Thymus (tissue), 11 donors: ENCODE data around the gene CFAP43. TPM values are rescaled to one million over a fixed set of nuclear protein-coding genes. Genes with fewer than 3 reads are reported as not detected.

ENCODE experiments used
- DNase-seq, 9 donors: peaks; one replicate each; pipeline ENCODE4 v3.0.0-alpha.2; 2013; ENCODE audit warnings: low spot score in 9 of 9, low read depth in 6 of 9, missing footprints in 1 of 9
- H3K27ac ChIP-seq, 2 donors: one replicate each; pipeline ENCODE4 v1.5.1; 2013; ENCODE audit warnings: control low read depth in 1 of 2, low read depth in 1 of 2, low read length in 1 of 2, mild to moderate bottlenecking in 1 of 2, moderate library complexity in 1 of 2
- H3K27me3 ChIP-seq, 2 donors: one replicate each; pipeline ENCODE4 v1.5.1; 2013; ENCODE audit warnings: low read length in 1 of 2; ENCODE audit not compliant: control insufficient read depth in 2 of 2, insufficient read depth in 1 of 2
- H3K36me3 ChIP-seq, 2 donors: one replicate each; pipeline ENCODE4 v1.5.1; 2013; ENCODE audit warnings: low read length in 1 of 2, mild to moderate bottlenecking in 1 of 2, moderate library complexity in 1 of 2; ENCODE audit not compliant: control insufficient read depth in 2 of 2, insufficient read depth in 2 of 2
- H3K4me1 ChIP-seq, 2 donors: one replicate each; pipeline ENCODE4 v1.5.1; 2013; ENCODE audit warnings: low read length in 2 of 2; ENCODE audit not compliant: control insufficient read depth in 2 of 2, insufficient read depth in 2 of 2
- H3K4me3 ChIP-seq, 2 donors: one replicate each; pipeline ENCODE4 v1.5.1; 2013; ENCODE audit warnings: low read length in 2 of 2, control low read depth in 1 of 2, mild to moderate bottlenecking in 1 of 2
- H3K9me3 ChIP-seq, 2 donors: one replicate each; pipeline ENCODE4 v1.5.1; 2013; ENCODE audit warnings: low read length in 1 of 2, mild to moderate bottlenecking in 1 of 2; ENCODE audit not compliant: control insufficient read depth in 2 of 2, insufficient read depth in 1 of 2
- WGBS: extraction: QIAGEN DNeasy Blood & Tissue Kit; methylation state at CpG from one replicate; pipeline ENCODE4 v1.1.7; 2013; 5-methylcytosine and 5-hydroxymethylcytosine counted together
- polyA plus RNA-seq: library from polyadenylated mRNA; stranded (reverse); fragments of 200-250 nt; gene quantifications from one replicate; pipeline ENCODE4 v1.2.3, GENCODE V29; 2013
- total RNA-seq: library from RNA; stranded (reverse); fragments of 120-200 nt; gene quantifications from one replicate; pipeline ENCODE4 v1.2.4, GENCODE V29; 2013
- donor health status: healthy.

The CFAP43 gene
- total and polyA plus RNA-seq, 2 donors: 0.52 to 2.7 TPM

- 80% methylated on average over 1 of the region's 1 CpG for WGBS
- Histone ChIP-seq H3K9me3 (no peaks in the 10 kb centered on the region), H3K36me3 (no peaks in the 10 kb centered on the region)
These were observed 90.1 kb downstream of the CFAP43 start for GRCh38 chr10:104142081-104142480.

GRCh38 chr10:104139221-104139620 lies 92.9 kb downstream of the CFAP43 start:
- no peaks in the 10 kb centered on the region for H3K9me3 ChIP-seq
- WGBS: 74% methylated on average over 5 of the region's 5 CpGs
- no peaks in the 10 kb centered on the region for H3K27me3 ChIP-seq
- H3K4me1 ChIP-seq: no peaks in the 10 kb centered on the region
- H3K4me3 ChIP-seq: no peak overlapping the region
- no peak overlapping the region for H3K27ac ChIP-seq
- H3K36me3 ChIP-seq: no peaks in the 10 kb centered on the region
- DNase-seq: peak in 1 of 9 donors; percentile 8

More at GRCh38 chr10:104142081-104142480, 90.1 kb downstream of the CFAP43 start:
- Histone ChIP-seq H3K27me3 (no peaks in the 10 kb centered on the region), H3K27ac (no peak overlapping the region), H3K4me3 (no peak overlapping the region), H3K4me1 (no peaks in the 10 kb centered on the region)
- no peak for DNase-seq

- Histone ChIP-seq H3K4me3 (no peak overlapping the region), H3K36me3 (no peaks in the 10 kb centered on the region), H3K9me3 (no peaks in the 10 kb centered on the region), H3K4me1 (no peaks in the 10 kb centered on the region), H3K27ac (no peak overlapping the region), H3K27me3 (no peaks in the 10 kb centered on the region)
- no peak for DNase-seq
- 96% methylated on average over 6 of the region's 6 CpGs for WGBS
These were observed 94.0 kb downstream of the CFAP43 start for GRCh38 chr10:104138131-104138530.

- Histone ChIP-seq H3K27ac (no peak overlapping the region), H3K27me3 (no peaks in the 10 kb centered on the region), H3K36me3 (no peaks in the 10 kb centered on the region), H3K4me3 (no peak overlapping the region), H3K4me1 (no peaks in the 10 kb centered on the region), H3K9me3 (no peaks in the 10 kb centered on the region)
- WGBS: 74% methylated on average over 3 of the region's 3 CpGs
- no peak for DNase-seq
These were observed 102.1 kb downstream of the CFAP43 start for GRCh38 chr10:104130041-104130440.

- WGBS: 96% methylated on average over 2 of the region's 2 CpGs
- no peaks in the 10 kb centered on the region for H3K36me3 ChIP-seq
- H3K27ac ChIP-seq: no peak overlapping the region
- no peaks in the 10 kb centered on the region for H3K4me1 ChIP-seq
- H3K27me3 ChIP-seq: no peaks in the 10 kb centered on the region
- no peaks in the 10 kb centered on the region for H3K9me3 ChIP-seq
- DNase-seq: no peak
- H3K4me3 ChIP-seq: no peak overlapping the region
These were observed 104.0 kb downstream of the CFAP43 start for GRCh38 chr10:104128214-104128613.

GRCh38 chr10:104127411-104127810 lies 104.8 kb downstream of the CFAP43 start:
- 90% methylated on average over 2 of the region's 2 CpGs for WGBS
- DNase-seq: peak in 1 of 9 donors; percentile 13

GRCh38 chr10:104123397-104123796 lies 108.8 kb downstream of the CFAP43 start:
- Histone ChIP-seq H3K27me3 (no peaks in the 10 kb centered on the region), H3K27ac (peak overlapping the region in 1 of 2 donors; percentile 34), H3K4me3 (no peak overlapping the region), H3K9me3 (no peaks in the 10 kb centered on the region), H3K4me1 (peaks cover 4 to 9% of the 10 kb centered on the region in 2 donors), H3K36me3 (no peaks in the 10 kb centered on the region)
- WGBS: 74% methylated on average over 1 of the region's 1 CpG
- peak in 2 of 9 donors; percentile 9 to 38 for DNase-seq

More at GRCh38 chr10:104127411-104127810, 104.8 kb downstream of the CFAP43 start:
- Histone ChIP-seq H3K4me3 (no peak overlapping the region), H3K4me1 (peaks cover 0 to 4% of the 10 kb centered on the region in 2 donors), H3K9me3 (no peaks in the 10 kb centered on the region), H3K36me3 (no peaks in the 10 kb centered on the region), H3K27me3 (no peaks in the 10 kb centered on the region), H3K27ac (no peak overlapping the region)

GRCh38 chr10:104122225-104123107 lies 109.7 kb downstream of the CFAP43 start:
- peak overlapping the region; percentile 62 to 91 for H3K4me3 ChIP-seq
- no peaks in the 10 kb centered on the region for H3K27me3 ChIP-seq
- 19% methylated on average over 23 of the region's 23 CpGs for WGBS
- no peaks in the 10 kb centered on the region for H3K36me3 ChIP-seq
- DNase-seq: peak in 1 of 9 donors; percentile 4
- peak overlapping the region; percentile 91 to 99 for H3K27ac ChIP-seq
- H3K9me3 ChIP-seq: no peaks in the 10 kb centered on the region
- peaks cover 4 to 9% of the 10 kb centered on the region in 2 donors for H3K4me1 ChIP-seq

GRCh38 chr10:104121485-104122224 lies 110.5 kb downstream of the CFAP43 start, which contains the start of gene SFR1:
Gene SFR1, plus strand, starts transcription at chr10:104122171. Its CDS starts 13 bp downstream, at chr10:104122184.
- Histone ChIP-seq H3K9me3 (no peaks in the 10 kb centered on the region), H3K36me3 (no peaks in the 10 kb centered on the region), H3K27me3 (no peaks in the 10 kb centered on the region), H3K27ac (peak within 1 kb of the TSS; percentile 99 to 100), H3K4me3 (peak within 1 kb of the TSS; percentile 77 to 91), H3K4me1 (peaks cover 4 to 9% of the 10 kb centered on the region in 2 donors)
- peak; percentile 92 to 99 (median 99) for DNase-seq
- WGBS: under 1% methylated on average over 67 of the region's 67 CpGs
